GM12878 (cell line): ENCODE measurements around the gene TLCD5. TPM values are rescaled to one million over a fixed set of nuclear protein-coding genes. Genes with fewer than 3 reads are reported as not detected.

Source experiments
- ATAC-seq: fragments of 200-7000 bp; cut with Tn5 transposase; 3 replicates; pipeline ENCODE4 v1.9.1; 2020; ENCODE audit warnings: mild to moderate bottlenecking, moderate library complexity
- BruUV-seq: library from RNA; stranded (reverse); fragments of 400-500 nt; replicated peaks from 2 replicates; lab custom pipeline; 2021; lab: Mats Ljungman, UMichigan
- CTCF ChIA-PET: fragments of 300-600 bp; sonication (Branson Sonifier 250); formaldehyde crosslinking; extraction: SDS; loops from one replicate; lab custom pipeline; 2021; ENCODE audit warnings: inconsistent platforms; lab: Yijun Ruan, JAX
- POLR2A ChIA-PET: fragments of 350-600 bp; formaldehyde crosslinking; extraction: SDS; loops from one replicate; lab custom pipeline; 2021; ENCODE audit warnings: inconsistent platforms; lab: Charles Lee
- RAD21 ChIA-PET: fragments of 300-600 bp; sonication (Branson Sonifier 250); formaldehyde crosslinking; loops from one replicate; lab custom pipeline; 2023; ENCODE audit warnings: antibody characterized with exemption; ENCODE audit not compliant: unreplicated experiment; lab: Charles Lee
- SMC1A ChIA-PET: fragments of 300-600 bp; sonication (Branson Sonifier 250); formaldehyde crosslinking; loops from one replicate; lab custom pipeline; 2023; ENCODE audit not compliant: unreplicated experiment, uncharacterized antibody; lab: Charles Lee
- DNase-seq: peaks from one replicate; pipeline ENCODE4 v3.0.0-alpha.2; 2011; ENCODE audit warnings: low read depth, low spot score
- FAIRE-seq: peaks from 3 replicates; lab custom pipeline; 2011; peaks lifted over from hg19 to GRCh38; lab: Jason Lieb, UNC
- H2AFZ ChIP-seq: 2 replicates; pipeline ENCODE4 v1.6.0; 2011; ENCODE audit warnings: low read depth, low read length, control low read depth; ENCODE audit not compliant: control insufficient read depth
- H3K27ac ChIP-seq: 2 replicates; pipeline ENCODE4 v1.5.1; 2011; ENCODE audit warnings: control low read depth; ENCODE audit not compliant: control insufficient read depth, insufficient read depth
- H3K27me3 ChIP-seq, 2 experiments: replicated peaks in 1 of 2; 2 replicates each; pipeline versions ENCODE4 v1.6.0 to v1.6.1; 2011; ENCODE audit warnings: low read length in 1 of 2; ENCODE audit not compliant: control insufficient read depth in 2 of 2, insufficient read depth in 2 of 2
- H3K36me3 ChIP-seq, 2 experiments: 2 replicates each; pipeline ENCODE4 v1.5.1; 2011; ENCODE audit warnings: low read length in 1 of 2; ENCODE audit not compliant: control insufficient read depth in 2 of 2, insufficient read depth in 2 of 2
- H3K4me1 ChIP-seq: 2 replicates; pipeline ENCODE4 v1.6.1; 2011; ENCODE audit warnings: mild to moderate bottlenecking, low read length, moderate library complexity, mixed read lengths; ENCODE audit not compliant: control insufficient read depth, insufficient read depth
- H3K4me2 ChIP-seq: 2 replicates; pipeline ENCODE4 v1.6.0; 2011; ENCODE audit warnings: control low read depth; ENCODE audit not compliant: control insufficient read depth, insufficient read depth
- H3K4me3 ChIP-seq: fragments of 200-600 bp; sonication (generic); 2 replicates; pipeline ENCODE4 v1.5.1; 2016
- H3K79me2 ChIP-seq: 2 replicates; pipeline ENCODE4 v1.6.0; 2011; ENCODE audit warnings: low read length; ENCODE audit not compliant: control insufficient read depth, insufficient read depth
- H3K9ac ChIP-seq: 2 replicates; pipeline ENCODE4 v1.8.0; 2011; ENCODE audit warnings: low read length, control low read depth, mixed read lengths; ENCODE audit not compliant: control insufficient read depth, insufficient read depth
- H3K9me3 ChIP-seq: replicated peaks from 3 replicates; pipeline ENCODE4 v1.5.1; 2011; ENCODE audit warnings: mild to moderate bottlenecking, low read length; ENCODE audit not compliant: control insufficient read depth, insufficient read depth
- H4K20me1 ChIP-seq: 2 replicates; pipeline ENCODE4 v1.6.0; 2011; ENCODE audit not compliant: control insufficient read depth, insufficient read depth
- CEBPZ ChIP-seq: fragments of 150-350 bp; IDR thresholded peaks from 2 replicates; pipeline ENCODE4 v1.6.1; 2016; ENCODE audit warnings: low read depth, low read length
- E4F1 ChIP-seq: fragments of 450-650 bp; IDR thresholded peaks from 2 replicates; pipeline ENCODE4 v1.6.1; 2018; ENCODE audit warnings: borderline replicate concordance, mild to moderate bottlenecking; ENCODE audit not compliant: partially characterized antibody
- ETV6 ChIP-seq, 2 experiments: fragments of 450-650 bp in 1 of 2; IDR thresholded peaks in 1 of 2; conservative IDR thresholded peaks in 1 of 2; 2 replicates each; pipeline ENCODE4 v1.6.1; 2014; ENCODE audit warnings: antibody characterized with exemption in 1 of 2, borderline replicate concordance in 1 of 2, low read depth in 1 of 2, mild to moderate bottlenecking in 1 of 2, moderate library complexity in 1 of 2
- HDAC6 ChIP-seq: fragments of 200-600 bp; sonication (generic); IDR thresholded peaks from one replicate; pipeline ENCODE4 v1.8.0; 2017; ENCODE audit warnings: antibody characterized with exemption; ENCODE audit not compliant: unreplicated experiment
- KLF5 ChIP-seq: fragments of 450-650 bp; IDR thresholded peaks from 2 replicates; pipeline ENCODE4 v1.6.1; 2014; ENCODE audit warnings: mild to moderate bottlenecking; ENCODE audit not compliant: partially characterized antibody
- MTA3 ChIP-seq: IDR thresholded peaks from 2 replicates; pipeline ENCODE4 v1.6.1; 2012; ENCODE audit warnings: low read length, inconsistent platforms, borderline replicate concordance
- NBN ChIP-seq: fragments of 450-650 bp; IDR thresholded peaks from 2 replicates; pipeline ENCODE4 v1.6.1; 2016
- NFXL1 ChIP-seq: fragments of 450-650 bp; IDR thresholded peaks from 2 replicates; pipeline ENCODE4 v1.6.1; 2017; ENCODE audit warnings: antibody characterized with exemption, mild to moderate bottlenecking, borderline replicate concordance
- RELA ChIP-seq: fragments of 450-650 bp; IDR thresholded peaks from 2 replicates; pipeline ENCODE4 v1.8.0; 2014; ENCODE audit warnings: borderline replicate concordance; ENCODE audit not compliant: partially characterized antibody
- SPI1 ChIP-seq: IDR thresholded peaks from 2 replicates; pipeline ENCODE4 v1.6.1; 2011; ENCODE audit warnings: low read depth, mild to moderate bottlenecking, low read length, moderate library complexity, borderline replicate concordance; ENCODE audit not compliant: insufficient read depth
- TCF3 ChIP-seq: IDR thresholded peaks from 2 replicates; pipeline ENCODE4 v1.6.1; 2012; ENCODE audit warnings: low read depth, mild to moderate bottlenecking, low read length, borderline replicate concordance; ENCODE audit not compliant: insufficient read depth
- WGBS: methylation state at CpG from one replicate; pipeline ENCODE4 v1.1.6; 2016; ENCODE audit warnings: low lambda C conversion rate; ENCODE audit not compliant: insufficient replicate concordance, insufficient coverage; ENCODE audit errors: missing lambda C conversion rate; 5-methylcytosine and 5-hydroxymethylcytosine counted together
- in situ Hi-C: fragments of 300-500 bp; cut with MboI; formaldehyde crosslinking; loops from 9 replicates; pipeline ENCODE4 v1.14.3; 2018; ENCODE audit warnings: mixed read lengths
- intact Hi-C: fragments of 100-400 bp; cut with micrococcal nuclease; formaldehyde crosslinking; loops from one replicate; pipeline ENCODE4 v1.14.2; 2022; ENCODE audit not compliant: unreplicated experiment
- polyA plus RNA-seq, 11 experiments: library from polyadenylated mRNA; depleted of rRNA in 4 of 11; unstranded in 6 of 11; stranded (reverse) in 5 of 11; fragments of >200 nt; fragmentation: Nextera tagmentation in 4 of 11; fragmentation: Illumina TruSeq in 1 of 11; extraction: Ambion mirVana in 4 of 11; extraction: Trizol in 1 of 11; gene quantifications; 1 replicate in 1 of 11; 2 replicates in 10 of 11; pipeline versions ENCODE4 v1.2.1 to v1.2.3, GENCODE V29; 2011 to 2016; ENCODE audit warnings: inconsistent platforms in 2 of 11, missing spikeins in 2 of 11, low read depth in 1 of 11
- total RNA-seq, 4 experiments: library from RNA; depleted of rRNA in 3 of 4; stranded (reverse); fragments of >200 nt in 3 of 4; fragmentation: Illumina TruSeq in 1 of 4; extraction: Trizol in 1 of 4; gene quantifications; 2 replicates each; pipeline versions ENCODE4 v1.2.1 to v1.2.3, GENCODE V29; 2013 to 2021
- TF ChIP-seq, protein P1 (sequence below): fragments of 450-650 bp; formaldehyde crosslinking; IDR thresholded peaks from 2 replicates; pipeline ENCODE4 v1.5.0; 2022; ENCODE audit warnings: mild to moderate bottlenecking, missing genetic modification characterization

The TLCD5 gene
- total and polyA plus RNA-seq, 10 of the 15 experiments (the other 5 are each of a cell fraction or from before 2014, with no cell fraction given): 2.4 to 13.3 (median 3.2) TPM

DNA sequence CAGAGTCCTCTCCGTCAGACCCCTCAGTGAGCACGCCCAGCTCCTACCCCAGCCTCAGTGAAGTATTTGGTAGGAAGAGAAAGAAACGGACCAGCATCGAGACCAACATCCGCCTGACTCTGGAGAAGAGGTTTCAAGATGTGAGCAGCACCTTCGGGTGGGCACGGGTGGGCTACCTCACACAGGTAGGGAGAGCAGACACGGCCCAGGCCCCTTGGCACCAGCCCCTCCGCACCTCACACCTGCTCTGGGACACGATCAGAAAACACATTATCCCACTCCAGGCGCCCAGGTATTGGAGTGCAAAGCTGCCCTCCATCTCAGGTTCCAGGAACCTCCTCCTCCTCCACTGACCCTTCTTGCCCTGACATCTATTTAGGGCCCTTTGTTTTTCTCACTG, 17.6 kb upstream of the TLCD5 start:
- Histone ChIP-seq H3K4me3 (no peak overlapping the region), H3K36me3 (no peaks in the 10 kb centered on the region), H3K4me2 (no peak overlapping the region), H3K27ac (no peak overlapping the region), H4K20me1 (no peaks in the 10 kb centered on the region), H3K9me3 (no peaks in the 10 kb centered on the region), H3K4me1 (peaks cover 7% of the 10 kb centered on the region), H3K9ac (no peak overlapping the region), H2AFZ (no peak overlapping the region), H3K27me3 (peaks cover 0 to 3% of the 10 kb centered on the region in 2 experiments; a peak in 1 of 4 replicates), H3K79me2 (no peaks in the 10 kb centered on the region)
- TF ChIP-seq NBN (no peak), RELA (no peak), SPI1 (no peak), HDAC6 (no peak), KLF5 (no peak), ETV6 (conservative IDR thresholded peaks at IDR 0.05 in 1 of 2, IDR thresholded peaks at IDR 0.05 in 1 of 2; ENCODE audit: borderline replicate concordance in 1 of 2, low read depth in 1 of 2) (no peak), MTA3 (no peak), E4F1 (no peak), TCF3 (no peak), NFXL1 (no peak), CEBPZ (no peak)
- TF ChIP-seq, protein P1, sequence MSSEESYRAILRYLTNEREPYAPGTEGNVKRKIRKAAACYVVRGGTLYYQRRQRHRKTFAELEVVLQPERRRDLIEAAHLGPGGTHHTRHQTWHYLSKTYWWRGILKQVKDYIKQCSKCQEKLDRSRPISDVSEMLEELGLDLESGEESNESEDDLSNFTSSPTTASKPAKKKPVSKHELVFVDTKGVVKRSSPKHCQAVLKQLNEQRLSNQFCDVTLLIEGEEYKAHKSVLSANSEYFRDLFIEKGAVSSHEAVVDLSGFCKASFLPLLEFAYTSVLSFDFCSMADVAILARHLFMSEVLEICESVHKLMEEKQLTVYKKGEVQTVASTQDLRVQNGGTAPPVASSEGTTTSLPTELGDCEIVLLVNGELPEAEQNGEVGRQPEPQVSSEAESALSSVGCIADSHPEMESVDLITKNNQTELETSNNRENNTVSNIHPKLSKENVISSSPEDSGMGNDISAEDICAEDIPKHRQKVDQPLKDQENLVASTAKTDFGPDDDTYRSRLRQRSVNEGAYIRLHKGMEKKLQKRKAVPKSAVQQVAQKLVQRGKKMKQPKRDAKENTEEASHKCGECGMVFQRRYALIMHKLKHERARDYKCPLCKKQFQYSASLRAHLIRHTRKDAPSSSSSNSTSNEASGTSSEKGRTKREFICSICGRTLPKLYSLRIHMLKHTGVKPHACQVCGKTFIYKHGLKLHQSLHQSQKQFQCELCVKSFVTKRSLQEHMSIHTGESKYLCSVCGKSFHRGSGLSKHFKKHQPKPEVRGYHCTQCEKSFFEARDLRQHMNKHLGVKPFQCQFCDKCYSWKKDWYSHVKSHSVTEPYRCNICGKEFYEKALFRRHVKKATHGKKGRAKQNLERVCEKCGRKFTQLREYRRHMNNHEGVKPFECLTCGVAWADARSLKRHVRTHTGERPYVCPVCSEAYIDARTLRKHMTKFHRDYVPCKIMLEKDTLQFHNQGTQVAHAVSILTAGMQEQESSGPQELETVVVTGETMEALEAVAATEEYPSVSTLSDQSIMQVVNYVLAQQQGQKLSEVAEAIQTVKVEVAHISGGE (CRISPR knock-in tag): no peak
- POLR2A ChIA-PET: no interaction called here
- SMC1A ChIA-PET: interaction anchor here (1.2 kb wide), 1 partner anchor 73 kb away, joined by 3 read pairs; no protein-coding TSS in a partner anchor
- in situ Hi-C loops: no loop called here
- RAD21 ChIA-PET: no interaction called here
- WGBS: 39% methylated on average over 11 of the region's 11 CpGs
- ATAC-seq (no peak), FAIRE-seq (no peak), DNase-seq (no peak)
- CTCF ChIA-PET: interaction anchor here (12.2 to 19.8 kb wide), 2 partner anchors 56 to 76 kb away, joined by 296 to 783 read pairs; partner anchors contain the start of gene POU2F3
- intact Hi-C loops: no loop called here
- no TSS peak for BruUV-seq
